GM12872 (cell line): ENCODE data around the gene TRMO.

Source experiments
- CTCF ChIP-seq: IDR thresholded peaks from 3 replicates; pipeline ENCODE4 v1.5.1; 2011; ENCODE audit warnings: low read depth, mild to moderate bottlenecking, low read length, moderate library complexity; ENCODE audit not compliant: insufficient read depth

The TRMO gene

GRCh38 chr9:97855486-97855875 lies 66.8 kb downstream of the TRMO start:
- no peak for TF ChIP-seq CTCF

- no peak for TF ChIP-seq CTCF
These were observed 67.4 kb downstream of the TRMO start for GRCh38 chr9:97854696-97855485.
